ENCODE measurements around the gene RAB11FIP4.

The RAB11FIP4 gene

GRCh38 chr17:31566992-31567373 lies 175.5 kb downstream of the RAB11FIP4 start:
- DNase-seq (ENCODE audit: low read depth in 3 of 3), result no peak

- no peak for DNase-seq (ENCODE audit: low read depth in 3 of 3)
Measured at GRCh38 chr17:31568121-31568520, 176.6 kb downstream of the RAB11FIP4 start.

- DNase-seq (ENCODE audit: low read depth in 3 of 3), result no peak
Measured at GRCh38 chr17:31568539-31568938, 177.1 kb downstream of the RAB11FIP4 start.

GRCh38 chr17:31570231-31570630 lies 178.8 kb downstream of the RAB11FIP4 start:
- DNase-seq (ENCODE audit: low read depth in 3 of 3), result no peak

GRCh38 chr17:31570951-31571892 lies 179.7 kb downstream of the RAB11FIP4 start:
- no peak for DNase-seq (ENCODE audit: low read depth in 3 of 3)

- no peak for DNase-seq (ENCODE audit: low read depth in 3 of 3)
Measured at GRCh38 chr17:31572341-31572740, 180.9 kb downstream of the RAB11FIP4 start.

GRCh38 chr17:31573047-31573446 lies 181.6 kb downstream of the RAB11FIP4 start:
- no peak for DNase-seq (ENCODE audit: low read depth in 3 of 3)

- DNase-seq (ENCODE audit: low read depth in 3 of 3), result no peak
Measured at GRCh38 chr17:31573861-31574260, 182.4 kb downstream of the RAB11FIP4 start.

GRCh38 chr17:31574458-31574857 lies 183.0 kb downstream of the RAB11FIP4 start:
- no peak for DNase-seq (ENCODE audit: low read depth in 3 of 3)

GRCh38 chr17:31575043-31575442 lies 183.6 kb downstream of the RAB11FIP4 start:
- no peak for DNase-seq (ENCODE audit: low read depth in 3 of 3)

- DNase-seq (ENCODE audit: low read depth in 3 of 3), result no peak
Measured at GRCh38 chr17:31579265-31579664, 187.8 kb downstream of the RAB11FIP4 start.

- no peak for DNase-seq (ENCODE audit: low read depth in 3 of 3)
Measured at GRCh38 chr17:31580316-31580705, 188.8 kb downstream of the RAB11FIP4 start.

GRCh38 chr17:31580706-31581490 lies 189.4 kb downstream of the RAB11FIP4 start:
- no peak for DNase-seq (ENCODE audit: low read depth in 3 of 3)

- no peak for DNase-seq (ENCODE audit: low read depth in 3 of 3)
Measured at GRCh38 chr17:31581491-31581890, 190.0 kb downstream of the RAB11FIP4 start.

GRCh38 chr17:31582151-31582907 lies 190.9 kb downstream of the RAB11FIP4 start:
- no peak for DNase-seq (ENCODE audit: low read depth in 3 of 3)

- no peak for DNase-seq (ENCODE audit: low read depth in 3 of 3)
Measured at GRCh38 chr17:31583772-31584356, 192.4 kb downstream of the RAB11FIP4 start.

GRCh38 chr17:31584438-31585279 lies 193.2 kb downstream of the RAB11FIP4 start:
- DNase-seq (ENCODE audit: low read depth in 3 of 3), result no peak

- DNase-seq (ENCODE audit: low read depth in 3 of 3), result no peak
Measured at GRCh38 chr17:31585280-31585630, 193.8 kb downstream of the RAB11FIP4 start.

- DNase-seq (ENCODE audit: low read depth in 3 of 3), result no peak
Measured at GRCh38 chr17:31586946-31587345, 195.5 kb downstream of the RAB11FIP4 start.

GRCh38 chr17:31587462-31587861 lies 196.0 kb downstream of the RAB11FIP4 start:
- no peak for DNase-seq (ENCODE audit: low read depth in 3 of 3)

Measured in stimulated activated CD4-positive, alpha-beta T cell treated with anti-CD3 and anti-CD28 coated beads, TNF-alpha, amount 100 ng/mL, for 4 hours (primary cell).